Spleen (tissue), 11 donors: ENCODE results near the gene PGS1. TPM values are rescaled to one million over a fixed set of nuclear protein-coding genes. Genes with fewer than 3 reads are reported as not detected.
"Not testable (repeated sequence)": the region's sequence is repeated elsewhere in the genome, so short reads cannot be mapped to it uniquely, and the experiment has no call there.

Source experiments
- DNase-seq: peaks from one replicate; pipeline ENCODE4 v3.0.0-alpha.2; 2020
- H3K27ac ChIP-seq, 8 donors: fragments of 200-600 bp; sonication (generic) in 7 of 8; 1 replicate in 4 of 8; 2 replicates in 4 of 8; pipeline versions ENCODE4 v1.5.0 to v1.8.0; 2016 to 2021; ENCODE audit warnings: inconsistent platforms in 4 of 8, mild to moderate bottlenecking in 4 of 8, moderate library complexity in 1 of 8
- H3K27me3 ChIP-seq, 7 donors: fragments of 200-600 bp; sonication (generic) in 6 of 7; replicated peaks in 1 of 7; 1 replicate in 4 of 7; 2 replicates in 3 of 7; pipeline versions ENCODE4 v1.5.0 to v1.8.0; 2016 to 2021; ENCODE audit warnings: inconsistent platforms in 3 of 7, mild to moderate bottlenecking in 1 of 7
- H3K36me3 ChIP-seq, 6 donors: fragments of 200-600 bp; sonication (generic) in 5 of 6; 1 replicate in 4 of 6; 2 replicates in 2 of 6; pipeline versions ENCODE4 v1.5.0 to v1.8.0; 2016 to 2021; ENCODE audit warnings: inconsistent platforms in 2 of 6
- H3K4me1 ChIP-seq, 6 donors: fragments of 200-600 bp; sonication (generic) in 5 of 6; 1 replicate in 3 of 6; 2 replicates in 3 of 6; pipeline versions ENCODE4 v1.5.0 to v1.8.0; 2016 to 2021; ENCODE audit warnings: inconsistent platforms in 3 of 6
- H3K4me3 ChIP-seq, 8 donors: fragments of 200-600 bp; sonication (generic) in 7 of 8; 1 replicate in 4 of 8; 2 replicates in 4 of 8; pipeline versions ENCODE4 v1.5.0 to v1.8.0; 2016 to 2021; ENCODE audit warnings: inconsistent platforms in 4 of 8, mild to moderate bottlenecking in 4 of 8, moderate library complexity in 2 of 8
- H3K9me3 ChIP-seq, 8 donors: fragments of 200-600 bp; sonication (generic) in 7 of 8; 1 replicate in 4 of 8; 2 replicates in 4 of 8; pipeline versions ENCODE4 v1.5.0 to v1.8.0; 2016 to 2021; ENCODE audit warnings: inconsistent platforms in 4 of 8
- POLR2A ChIP-seq, 3 donors: fragments of 450-650 bp; IDR thresholded peaks; one replicate each; pipeline ENCODE4 v1.5.1; 2017; ENCODE audit warnings: antibody characterized with exemption in 3 of 3, mild to moderate bottlenecking in 1 of 3
- POLR2AphosphoS5 ChIP-seq, 3 donors: sonication (generic); formaldehyde crosslinking; IDR thresholded peaks; one replicate each; pipeline ENCODE4 v1.5.1; 2017; ENCODE audit warnings: antibody characterized with exemption in 3 of 3
- WGBS, 5 donors: extraction: QIAGEN DNeasy Blood & Tissue Kit in 3 of 5; methylation state at CpG; one replicate each; pipeline versions ENCODE4 v1.1.5 to v1.1.7; 2013 to 2018; 5-methylcytosine and 5-hydroxymethylcytosine counted together
- intact Hi-C: fragments of 100-400 bp; cut with DNase I; formaldehyde crosslinking; loops from one replicate; pipeline ENCODE4 v1.15.0; 2023; ENCODE audit warnings: low total_unique reads
- polyA plus RNA-seq, 3 donors: library from polyadenylated mRNA; stranded (reverse); fragments of 200-250 nt; gene quantifications; one replicate each; pipeline ENCODE4 v1.2.1, GENCODE V29; 2013
- total RNA-seq, 7 donors: library from RNA; depleted of rRNA in 3 of 7; stranded (reverse); fragments of >200 nt in 3 of 7; fragmentation: NEBNext Ultra II Directional in 4 of 7; extraction: Animal tissue kit (Norgen Biotek cat#: 25700) in 4 of 7; gene quantifications; one replicate each; pipeline versions ENCODE4 v1.1.0 to v1.2.1, GENCODE V29; 2016 to 2021
- TF ChIP-seq, protein P1 (sequence below), 11 experiments: fragments of 200-600 bp in 7 of 11; fragments of 450-650 bp in 4 of 11; sonication (generic) in 4 of 11; IDR thresholded peaks in 8 of 11; conservative IDR thresholded peaks in 3 of 11; 1 replicate in 7 of 11; 2 replicates in 4 of 11; pipeline versions ENCODE4 v1.4.0 to v1.8.0; 2016 to 2021; ENCODE audit warnings: antibody characterized with exemption in 11 of 11, inconsistent platforms in 4 of 11, mild to moderate bottlenecking in 1 of 11
- donor health status: healthy with polysubstance abuse.
- donor health status: DM: no; HTN: no; CAD: no; lungs with moderate emphysema.
- donor health status: DM: no; HTN: no; CAD: no.
- donor health status: Bipolar disorder and iron deficiency.
- donor health status: healthy.
- donor health status: DM: no; HTN: no; CAD: no.
- donor health status: DM: yes; HTN: yes; CAD: no.

The PGS1 gene
- total and polyA plus RNA-seq, 10 donors = 20.0 to 217 (median 109) TPM

GRCh38 chr17:78462148-78462547 lies 83.7 kb downstream of the PGS1 start:
- Histone ChIP-seq H3K4me1 (peaks cover 0 to 9% (median 8%) of the 10 kb centered on the region in 6 donors), H3K4me3 (no peak overlapping the region), H3K27me3 (no peaks in the 10 kb centered on the region), H3K36me3 (no peaks in the 10 kb centered on the region), H3K9me3 (no peaks in the 10 kb centered on the region), H3K27ac (no peak overlapping the region)
- intact Hi-C loops = no loop called here
- 72 to 83% (median 75%) methylated on average over 8 of the region's 8 CpGs for WGBS, 5 donors
- DNase-seq = no peak
- TF ChIP-seq POLR2AphosphoS5 (IDR thresholded peaks at IDR 0.05) = no peak
- no peak for TF ChIP-seq POLR2A (IDR thresholded peaks at IDR 0.05)
- TF ChIP-seq, protein P1, sequence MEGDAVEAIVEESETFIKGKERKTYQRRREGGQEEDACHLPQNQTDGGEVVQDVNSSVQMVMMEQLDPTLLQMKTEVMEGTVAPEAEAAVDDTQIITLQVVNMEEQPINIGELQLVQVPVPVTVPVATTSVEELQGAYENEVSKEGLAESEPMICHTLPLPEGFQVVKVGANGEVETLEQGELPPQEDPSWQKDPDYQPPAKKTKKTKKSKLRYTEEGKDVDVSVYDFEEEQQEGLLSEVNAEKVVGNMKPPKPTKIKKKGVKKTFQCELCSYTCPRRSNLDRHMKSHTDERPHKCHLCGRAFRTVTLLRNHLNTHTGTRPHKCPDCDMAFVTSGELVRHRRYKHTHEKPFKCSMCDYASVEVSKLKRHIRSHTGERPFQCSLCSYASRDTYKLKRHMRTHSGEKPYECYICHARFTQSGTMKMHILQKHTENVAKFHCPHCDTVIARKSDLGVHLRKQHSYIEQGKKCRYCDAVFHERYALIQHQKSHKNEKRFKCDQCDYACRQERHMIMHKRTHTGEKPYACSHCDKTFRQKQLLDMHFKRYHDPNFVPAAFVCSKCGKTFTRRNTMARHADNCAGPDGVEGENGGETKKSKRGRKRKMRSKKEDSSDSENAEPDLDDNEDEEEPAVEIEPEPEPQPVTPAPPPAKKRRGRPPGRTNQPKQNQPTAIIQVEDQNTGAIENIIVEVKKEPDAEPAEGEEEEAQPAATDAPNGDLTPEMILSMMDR (IDR thresholded peaks at IDR 0.05 in 8 of 11, conservative IDR thresholded peaks at IDR 0.05 in 3 of 11) = no peak

DNA sequence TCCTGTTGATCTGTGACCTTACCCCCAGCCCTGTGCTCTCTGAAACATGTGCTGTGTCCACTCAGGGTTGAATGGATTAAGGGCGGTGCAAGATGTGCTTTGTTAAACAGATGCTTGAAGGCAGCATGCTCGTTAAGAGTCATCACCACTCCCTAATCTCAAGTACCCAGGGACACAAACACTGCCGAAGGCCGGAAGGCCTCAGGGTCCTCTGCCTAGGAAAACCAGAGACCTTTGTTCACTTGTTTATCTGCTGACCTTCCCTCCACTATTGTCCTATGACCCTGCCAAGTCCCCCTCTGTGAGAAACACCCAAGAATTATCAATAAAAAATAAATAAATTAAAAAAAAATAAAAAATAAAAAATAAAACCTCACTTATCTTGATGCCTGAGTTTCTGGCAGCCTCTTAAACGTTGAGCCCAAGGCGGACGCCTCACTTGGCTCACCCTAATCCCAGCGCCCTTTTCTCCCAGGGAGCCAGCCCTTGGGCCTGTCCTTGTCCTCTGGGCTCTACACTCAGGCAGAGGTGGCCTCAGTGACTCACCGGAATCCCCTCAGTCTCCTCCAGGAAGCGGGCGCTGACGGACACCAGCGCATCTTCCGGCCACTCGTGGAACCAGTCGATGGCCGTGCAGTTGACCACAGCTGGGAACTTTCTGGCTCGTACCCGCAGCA lies 87.8 kb downstream of the PGS1 start:
- H3K9me3 ChIP-seq, intact Hi-C loops, H3K4me3 ChIP-seq, DNase-seq, H3K27me3 ChIP-seq, H3K36me3 ChIP-seq: not testable (repeated sequence)
- peaks cover 0 to 12% (median 8%) of the 10 kb centered on the region in 6 donors for H3K4me1 ChIP-seq
- WGBS, 5 donors = 61 to 79% (median 71%) methylated on average over 14 to 19 of the region's 19 CpGs
- peak in 2 of 3 donors; percentile 55 to 68 for TF ChIP-seq POLR2AphosphoS5 (IDR thresholded peaks at IDR 0.05)
- peak overlapping the region; percentile 8 to 76 (median 63) for H3K27ac ChIP-seq

DNA sequence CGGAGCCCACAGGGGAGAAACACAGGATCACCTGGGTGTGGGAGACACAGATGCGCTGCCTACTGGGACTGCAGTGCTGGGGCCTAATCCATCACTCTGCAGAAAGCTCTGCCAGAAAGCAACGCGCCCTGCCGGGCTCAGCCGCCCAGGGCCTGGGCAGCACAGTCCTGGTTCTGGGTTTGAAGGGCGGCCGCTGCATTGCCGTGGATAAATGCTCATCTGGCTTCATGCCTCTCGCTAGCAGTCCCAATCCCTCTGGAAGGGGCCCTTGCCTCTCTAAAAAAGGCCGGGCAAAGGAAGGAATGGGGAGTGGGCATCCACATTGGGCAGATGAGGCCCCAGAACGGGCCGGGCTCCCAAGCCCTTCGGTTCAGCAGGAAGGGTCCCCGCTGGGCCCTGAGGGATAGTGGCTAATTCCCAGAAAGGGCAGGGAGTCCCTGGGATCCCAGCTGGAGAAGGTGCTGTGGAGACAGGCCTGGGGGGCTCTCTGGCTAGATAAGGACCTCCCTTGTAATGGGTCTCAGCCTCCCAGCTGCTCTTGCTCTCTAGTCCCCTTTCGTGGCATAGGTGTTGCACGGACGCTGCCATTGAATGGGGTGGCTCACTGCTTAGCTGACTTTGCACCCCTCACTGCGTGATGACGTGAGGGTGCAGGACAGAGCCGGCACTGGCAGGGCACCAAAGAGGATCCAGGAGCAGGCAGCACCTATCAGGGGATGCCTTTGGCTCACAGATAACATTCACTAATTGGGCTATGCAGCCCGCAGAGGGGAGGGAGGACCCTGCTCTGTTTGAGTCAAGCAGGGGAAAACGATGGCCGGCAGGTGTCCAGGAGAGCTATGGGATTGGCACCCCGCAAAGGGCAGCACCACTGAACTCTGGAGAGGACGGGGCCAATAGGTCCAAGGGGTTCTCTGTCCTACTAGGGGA lies 88.6 kb downstream of the PGS1 start:
- whole genome bisulfite sequencing, 5 donors = 88 to 96% (median 89%) methylated on average over 12 to 26 of the region's 26 CpGs
- Histone ChIP-seq H3K9me3 (peaks cover 0 to 6% (median 0%) of the 10 kb centered on the region in 8 donors), H3K36me3 (no peaks in the 10 kb centered on the region), H3K4me1 (peaks cover 0 to 16% (median 10%) of the 10 kb centered on the region in 6 donors), H3K27ac (peak overlapping the region; percentile 8 to 76 (median 63)), H3K4me3 (no peak overlapping the region), H3K27me3 (no peaks in the 10 kb centered on the region)
- intact Hi-C loops = no loop called here
- DNase-seq = no peak
- TF ChIP-seq, protein P1 (IDR thresholded peaks at IDR 0.05 in 8 of 11, conservative IDR thresholded peaks at IDR 0.05 in 3 of 11) = no peak
- TF ChIP-seq POLR2A (IDR thresholded peaks at IDR 0.05) = no peak

DNA sequence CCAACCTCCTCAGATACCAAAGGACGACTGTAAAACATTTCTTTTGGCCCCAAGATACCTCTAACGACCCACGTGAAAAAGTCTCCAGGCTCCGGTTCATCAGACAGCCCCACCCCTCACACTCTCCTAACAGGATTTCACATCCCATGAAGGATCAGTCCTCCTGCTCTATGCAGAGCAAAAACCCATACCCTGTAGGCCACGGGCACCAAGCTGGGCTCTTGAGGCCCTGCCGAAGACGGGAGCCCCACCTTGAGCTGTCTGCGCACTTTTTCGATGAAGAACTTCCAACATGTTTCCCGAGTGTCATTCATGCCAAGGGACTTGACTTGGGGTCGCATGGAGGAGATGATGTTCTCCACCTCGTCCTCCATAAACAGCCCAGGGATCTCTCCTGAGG lies 89.9 kb downstream of the PGS1 start:
- intact Hi-C loops = no loop called here
- Histone ChIP-seq H3K9me3 (peaks cover 0 to 6% (median 0%) of the 10 kb centered on the region in 8 donors), H3K36me3 (no peaks in the 10 kb centered on the region), H3K27ac (no peak overlapping the region), H3K4me3 (no peak overlapping the region), H3K27me3 (peaks cover 0 to 5% (median 0%) of the 10 kb centered on the region in 7 donors), H3K4me1 (peaks cover 0 to 23% (median 10%) of the 10 kb centered on the region in 6 donors)
- 86 to 93% (median 89%) methylated on average over 11 to 12 of the region's 12 CpGs for WGBS, 5 donors
- TF ChIP-seq, protein P1 (IDR thresholded peaks at IDR 0.05 in 8 of 11, conservative IDR thresholded peaks at IDR 0.05 in 3 of 11) = no peak
- TF ChIP-seq POLR2A (IDR thresholded peaks at IDR 0.05) (no peak), POLR2AphosphoS5 (IDR thresholded peaks at IDR 0.05) (no peak)
- DNase-seq = no peak
